ENCODE results near the gene IGF2R. TPM values are rescaled to one million over a fixed set of nuclear protein-coding genes. Genes with fewer than 3 reads are reported as not detected.

Gene IGF2R
- total and polyA plus RNA-seq, 9 donors: 29.3 to 116 (median 49.2) TPM

- intact Hi-C loops (cut with DNase I): loop anchor here in 1 of 4 donors (10.0 kb wide), 1 partner anchor 324 kb away; no protein-coding TSS in a partner anchor
- Histone ChIP-seq H3K36me3 (no peaks in the 10 kb centered on the region), H3K27ac (no peak overlapping the region), H3K27me3 (no peaks in the 10 kb centered on the region), H3K4me3 (no peak overlapping the region), H3K4me1 (ENCODE audit: insufficient read depth) (no peaks in the 10 kb centered on the region), H3K9me3 (no peaks in the 10 kb centered on the region)
- no peak for TF ChIP-seq POLR2A (IDR thresholded peaks at IDR 0.05)
- no peak for TF ChIP-seq CTCF (IDR thresholded peaks at IDR 0.05)
- no peak for TF ChIP-seq EP300 (IDR thresholded peaks at IDR 0.05)
- 89 to 94% (median 93%) methylated on average over 13 of the region's 13 CpGs for WGBS, 3 donors
- no peak for DNase-seq
Measured at GRCh38 chr6:160130729-160131484, 162.0 kb downstream of the IGF2R start.

- no peaks in the 10 kb centered on the region for H3K4me1 ChIP-seq (ENCODE audit: insufficient read depth)
- H3K27me3 ChIP-seq: no peaks in the 10 kb centered on the region
- no peak overlapping the region for H3K4me3 ChIP-seq
- no peaks in the 10 kb centered on the region for H3K36me3 ChIP-seq
- H3K27ac ChIP-seq: no peak overlapping the region
- 96 to 97% (median 96%) methylated on average over 19 of the region's 19 CpGs for WGBS, 3 donors
- TF ChIP-seq POLR2A (IDR thresholded peaks at IDR 0.05): no peak
- no peak for TF ChIP-seq EP300 (IDR thresholded peaks at IDR 0.05)
- TF ChIP-seq CTCF (IDR thresholded peaks at IDR 0.05): no peak
- DNase-seq: no peak
- intact Hi-C loops (cut with DNase I): loop anchor here in 1 of 4 donors (10.0 kb wide), 1 partner anchor 323 kb away; no protein-coding TSS in a partner anchor
- no peaks in the 10 kb centered on the region for H3K9me3 ChIP-seq
Measured at GRCh38 chr6:160131636-160132296, 162.9 kb downstream of the IGF2R start.

GRCh38 chr6:160132297-160132637 is 163.4 kb downstream of the IGF2R start:
- TF ChIP-seq POLR2A (IDR thresholded peaks at IDR 0.05): no peak
- TF ChIP-seq EP300 (IDR thresholded peaks at IDR 0.05): no peak
- no peak for TF ChIP-seq CTCF (IDR thresholded peaks at IDR 0.05)
- WGBS, 3 donors: 76 to 80% (median 76%) methylated on average over 4 of the region's 4 CpGs

GRCh38 chr6:160132776-160133338 is 164.0 kb downstream of the IGF2R start:
- no peak for DNase-seq
- WGBS, 3 donors: 32 to 39% (median 32%) methylated on average over 12 of the region's 12 CpGs
- H3K9me3 ChIP-seq: no peaks in the 10 kb centered on the region
- peak overlapping the region in 1 of 2 donors; percentile 30 for H3K27ac ChIP-seq
- peaks cover 1% of the 10 kb centered on the region for H3K4me1 ChIP-seq (ENCODE audit: insufficient read depth)
- H3K36me3 ChIP-seq: no peaks in the 10 kb centered on the region
- no peak overlapping the region for H3K4me3 ChIP-seq
- TF ChIP-seq CTCF (IDR thresholded peaks at IDR 0.05): no peak
- TF ChIP-seq POLR2A (IDR thresholded peaks at IDR 0.05): no peak
- TF ChIP-seq EP300 (IDR thresholded peaks at IDR 0.05): no peak
- intact Hi-C loops (cut with DNase I): loop anchor here in 1 of 4 donors (10.0 kb wide), 1 partner anchor 322 kb away; no protein-coding TSS in a partner anchor
- H3K27me3 ChIP-seq: no peaks in the 10 kb centered on the region

More at GRCh38 chr6:160132297-160132637, 163.4 kb downstream of the IGF2R start:
- Histone ChIP-seq H3K36me3 (no peaks in the 10 kb centered on the region), H3K4me1 (ENCODE audit: insufficient read depth) (no peaks in the 10 kb centered on the region), H3K27ac (no peak overlapping the region), H3K4me3 (no peak overlapping the region), H3K27me3 (no peaks in the 10 kb centered on the region), H3K9me3 (no peaks in the 10 kb centered on the region)
- intact Hi-C loops (cut with DNase I): loop anchor here in 1 of 4 donors (10.0 kb wide), 1 partner anchor 323 kb away; no protein-coding TSS in a partner anchor
- DNase-seq: no peak
